IMR-90 (cell line): ENCODE data around the gene SLC6A9. TPM values are rescaled to one million over a fixed set of nuclear protein-coding genes. Genes with fewer than 3 reads are reported as not detected.

Source experiments
- ATAC-seq: fragments of 200-7000 bp; cut with Tn5 transposase; 2 replicates; pipeline ENCODE4 v1.9.1; 2020; ENCODE audit warnings: low read depth, mild to moderate bottlenecking, moderate library complexity
- BruUV-seq: library from RNA; stranded (reverse); fragments of 400-500 nt; replicated peaks from 2 replicates; lab custom pipeline; 2021; lab: Mats Ljungman, UMichigan
- CTCF ChIA-PET: fragments of 300-600 bp; formaldehyde crosslinking; extraction: SDS; loops from one replicate; lab custom pipeline; 2021; ENCODE audit warnings: antibody characterized with exemption; lab: Yijun Ruan, JAX
- POLR2A ChIA-PET: fragments of 300-600 bp; sonication (Branson Sonifier 250); formaldehyde crosslinking; loops from one replicate; lab custom pipeline; 2022; ENCODE audit warnings: antibody characterized with exemption; ENCODE audit not compliant: unreplicated experiment; lab: Charles Lee
- DNase-seq: peaks from one replicate; pipeline ENCODE4 v3.0.0; 2013
- H2AFZ ChIP-seq: replicated peaks from 2 replicates; pipeline ENCODE3; 2013; ENCODE audit warnings: low read length, mild to moderate bottlenecking; ENCODE audit not compliant: poor library complexity
- H2AK5ac ChIP-seq: 2 replicates; pipeline ENCODE4 v1.6.1; 2013; ENCODE audit warnings: low read depth, low read length, inconsistent platforms
- H2AK9ac ChIP-seq: replicated peaks from 2 replicates; pipeline ENCODE3; 2013; ENCODE audit warnings: mild to moderate bottlenecking, low read depth, low read length, moderate library complexity; ENCODE audit not compliant: poor library complexity
- H2BK120ac ChIP-seq: 2 replicates; pipeline ENCODE4 v1.6.1; 2013; ENCODE audit warnings: low read depth, low read length, inconsistent platforms
- H2BK15ac ChIP-seq: 3 replicates; pipeline ENCODE4 v1.6.1; 2013; ENCODE audit warnings: low read depth, low read length, inconsistent platforms
- H2BK20ac ChIP-seq: 2 replicates; pipeline ENCODE4 v1.6.1; 2013; ENCODE audit warnings: low read depth, mild to moderate bottlenecking, inconsistent platforms, low read length, moderate library complexity
- H2BK5ac ChIP-seq: 2 replicates; pipeline ENCODE4 v1.6.1; 2013; ENCODE audit warnings: mild to moderate bottlenecking, low read depth, low read length, inconsistent platforms; ENCODE audit not compliant: poor library complexity, severe bottlenecking
- H3K14ac ChIP-seq: replicated peaks from 2 replicates; pipeline ENCODE4 v1.6.1; 2013; ENCODE audit warnings: low read depth, low read length, inconsistent platforms
- H3K18ac ChIP-seq: 2 replicates; pipeline ENCODE4 v1.6.1; 2013; ENCODE audit warnings: low read depth, low read length, control low read depth
- H3K23ac ChIP-seq: 2 replicates; pipeline ENCODE4 v1.6.1; 2013; ENCODE audit warnings: low read depth, low read length, inconsistent platforms
- H3K27ac ChIP-seq: 2 replicates; pipeline ENCODE4 v1.5.1; 2013; ENCODE audit warnings: mild to moderate bottlenecking, control low read depth, low read length; ENCODE audit not compliant: insufficient read depth
- H3K27me3 ChIP-seq: 2 replicates; pipeline ENCODE4 v1.6.1; 2013; ENCODE audit warnings: low read length; ENCODE audit not compliant: control insufficient read depth, insufficient read depth
- H3K36me3 ChIP-seq: 2 replicates; pipeline ENCODE4 v1.6.1; 2013; ENCODE audit warnings: low read length, mixed read lengths; ENCODE audit not compliant: control insufficient read depth, insufficient read depth
- H3K4ac ChIP-seq: 2 replicates; pipeline ENCODE4 v1.6.1; 2013; ENCODE audit warnings: low read depth, low read length, inconsistent platforms
- H3K4me1 ChIP-seq: 2 replicates; pipeline ENCODE4 v1.6.1; 2013; ENCODE audit warnings: low read length, mixed read lengths; ENCODE audit not compliant: control insufficient read depth, insufficient read depth
- H3K4me2 ChIP-seq: 2 replicates; pipeline ENCODE4 v1.6.1; 2013; ENCODE audit warnings: low read depth, mild to moderate bottlenecking, control low read depth, low read length, moderate library complexity
- H3K4me3 ChIP-seq: 2 replicates; pipeline ENCODE4 v1.5.1; 2013; ENCODE audit warnings: low read depth, mild to moderate bottlenecking, control low read depth, low read length, moderate library complexity; ENCODE audit not compliant: insufficient read depth
- H3K56ac ChIP-seq: 2 replicates; pipeline ENCODE4 v1.6.1; 2013; ENCODE audit warnings: low read length, inconsistent platforms; ENCODE audit not compliant: insufficient read depth; ENCODE audit errors: extremely low read depth
- H3K79me1 ChIP-seq, 2 experiments: 2 replicates each; pipeline ENCODE4 v1.6.1; 2013; ENCODE audit warnings: low read length in 2 of 2, inconsistent platforms in 1 of 2, low read depth in 1 of 2
- H3K9ac ChIP-seq: 2 replicates; pipeline ENCODE4 v1.6.1; 2013; ENCODE audit warnings: low read depth, low read length, control low read depth
- H3K9me1 ChIP-seq: 2 replicates; pipeline ENCODE4 v1.6.1; 2013; ENCODE audit warnings: low read length, inconsistent platforms; ENCODE audit not compliant: insufficient read depth
- H3K9me3 ChIP-seq: 2 replicates; pipeline ENCODE4 v1.6.1; 2013; ENCODE audit warnings: low read length; ENCODE audit not compliant: control insufficient read depth, insufficient read depth
- H4K20me1 ChIP-seq: 2 replicates; pipeline ENCODE4 v1.6.1; 2013; ENCODE audit warnings: low read length, inconsistent platforms; ENCODE audit not compliant: insufficient read depth
- H4K5ac ChIP-seq: 2 replicates; pipeline ENCODE4 v1.6.1; 2013; ENCODE audit warnings: mild to moderate bottlenecking, low read depth, low read length, control low read depth
- H4K8ac ChIP-seq, 2 experiments: 2 replicates each; pipeline ENCODE4 v1.6.1; 2013; ENCODE audit warnings: low read depth in 2 of 2, low read length in 2 of 2, control low read depth in 1 of 2, inconsistent platforms in 1 of 2
- H4K91ac ChIP-seq: 2 replicates; pipeline ENCODE4 v1.6.1; 2013; ENCODE audit warnings: low read depth, low read length, inconsistent platforms; ENCODE audit not compliant: insufficient read depth
- BHLHE40 ChIP-seq: fragments of 150-350 bp; IDR thresholded peaks from 2 replicates; pipeline ENCODE4 v1.6.1; 2016; ENCODE audit warnings: mild to moderate bottlenecking, low read depth, low read length
- CEBPB ChIP-seq: IDR thresholded peaks from 2 replicates; pipeline ENCODE4 v1.6.1; 2012; ENCODE audit warnings: low read depth, low read length, improper control_type of control experiment
- CHD1 ChIP-seq: IDR thresholded peaks from 2 replicates; pipeline ENCODE4 v1.6.1; 2012; ENCODE audit warnings: low read depth, low read length, improper control_type of control experiment
- FOS ChIP-seq: fragments of 150-350 bp; IDR thresholded peaks from 2 replicates; pipeline ENCODE4 v1.6.1; 2016; ENCODE audit warnings: low read depth, low read length
- MAFK ChIP-seq: IDR thresholded peaks from 2 replicates; pipeline ENCODE4 v1.6.1; 2012; ENCODE audit warnings: low read depth, low read length, improper control_type of control experiment
- MAZ ChIP-seq: IDR thresholded peaks from 2 replicates; pipeline ENCODE4 v1.6.1; 2012; ENCODE audit warnings: low read depth, mild to moderate bottlenecking, low read length, improper control_type of control experiment, moderate library complexity, borderline replicate concordance
- MXI1 ChIP-seq: IDR thresholded peaks from 2 replicates; pipeline ENCODE4 v1.6.1; 2012; ENCODE audit warnings: low read depth, mild to moderate bottlenecking, low read length, moderate library complexity, borderline replicate concordance
- NFE2L2 ChIP-seq: fragments of 150-350 bp; IDR thresholded peaks from 2 replicates; pipeline ENCODE4 v1.6.1; 2016; ENCODE audit warnings: low read depth, mild to moderate bottlenecking, low read length
- POLR2A ChIP-seq: IDR thresholded peaks from 2 replicates; pipeline ENCODE4 v1.6.1; 2012; ENCODE audit warnings: mild to moderate bottlenecking, low read depth, low read length
- RAD21 ChIP-seq: IDR thresholded peaks from 2 replicates; pipeline ENCODE4 v1.6.1; 2012; ENCODE audit warnings: low read length, improper control_type of control experiment
- RCOR1 ChIP-seq: IDR thresholded peaks from 2 replicates; pipeline ENCODE4 v1.6.1; 2012; ENCODE audit warnings: mild to moderate bottlenecking, low read length, improper control_type of control experiment; ENCODE audit not compliant: insufficient replicate concordance
- RFX5 ChIP-seq: IDR thresholded peaks from 2 replicates; pipeline ENCODE4 v1.8.0; 2012; ENCODE audit warnings: low read depth, mild to moderate bottlenecking, low read length, moderate library complexity
- SMC3 ChIP-seq: fragments of 150-350 bp; IDR thresholded peaks from 2 replicates; pipeline ENCODE4 v1.6.1; 2016; ENCODE audit warnings: low read depth, mild to moderate bottlenecking, antibody characterized with exemption, low read length, moderate library complexity
- WGBS, 2 experiments: methylation state at CpG; one replicate each; pipeline versions ENCODE4 v1.1.5 to v1.1.7; 2013; ENCODE audit warnings: missing lambda C conversion rate in 2 of 2; ENCODE audit not compliant: insufficient read length in 1 of 2; ENCODE audit errors: extremely low coverage in 2 of 2; 5-methylcytosine and 5-hydroxymethylcytosine counted together
- dilution Hi-C: fragments of 300-500 bp; cut with HindIII; formaldehyde crosslinking; loops from one replicate; pipeline ENCODE4 v1.14.3; 2018; ENCODE audit warnings: low sequenced_read_pairs; ENCODE audit not compliant: unreplicated experiment
- in situ Hi-C: fragments of 300-500 bp; cut with MboI; formaldehyde crosslinking; loops from 3 replicates; pipeline ENCODE4 v1.14.3; 2019; ENCODE audit warnings: low sequenced_read_pairs, inconsistent platforms, mixed read lengths
- intact Hi-C: fragments of 100-400 bp; cut with micrococcal nuclease; formaldehyde crosslinking; loops from 2 replicates; pipeline ENCODE4 v1.10.0; 2022
- polyA plus RNA-seq, 3 experiments: library from polyadenylated mRNA; depleted of rRNA; stranded (reverse); fragments of >200 nt; gene quantifications; 2 replicates each; pipeline ENCODE4 v1.2.3, GENCODE V29; 2012; ENCODE audit warnings: low replicate concordance in 1 of 3
- total RNA-seq: library from RNA; depleted of rRNA; stranded (reverse); fragments of >200 nt; gene quantifications from 2 replicates; pipeline ENCODE4 v1.2.3, GENCODE V29; 2012
- TF ChIP-seq, protein P1 (sequence below): fragments of 150-350 bp; IDR thresholded peaks from 2 replicates; pipeline ENCODE4 v1.6.1; 2017; ENCODE audit warnings: mild to moderate bottlenecking, antibody characterized with exemption, low read length, low read depth
- TF ChIP-seq, protein P2 (sequence below): conservative IDR thresholded peaks from 2 replicates; pipeline ENCODE4 v1.5.1; 2012; ENCODE audit warnings: mild to moderate bottlenecking, low read depth, low read length, improper control_type of control experiment
- TF ChIP-seq, protein P3 (sequence below): fragments of 150-350 bp; IDR thresholded peaks from 2 replicates; pipeline ENCODE4 v1.6.1; 2016; ENCODE audit warnings: low read depth, mild to moderate bottlenecking, low read length, moderate library complexity, borderline replicate concordance

The SLC6A9 gene
- total and polyA plus RNA-seq, 2 of the 4 experiments (the other 2 are of a cell fraction), result 2.0 to 6.6 TPM

DNA sequence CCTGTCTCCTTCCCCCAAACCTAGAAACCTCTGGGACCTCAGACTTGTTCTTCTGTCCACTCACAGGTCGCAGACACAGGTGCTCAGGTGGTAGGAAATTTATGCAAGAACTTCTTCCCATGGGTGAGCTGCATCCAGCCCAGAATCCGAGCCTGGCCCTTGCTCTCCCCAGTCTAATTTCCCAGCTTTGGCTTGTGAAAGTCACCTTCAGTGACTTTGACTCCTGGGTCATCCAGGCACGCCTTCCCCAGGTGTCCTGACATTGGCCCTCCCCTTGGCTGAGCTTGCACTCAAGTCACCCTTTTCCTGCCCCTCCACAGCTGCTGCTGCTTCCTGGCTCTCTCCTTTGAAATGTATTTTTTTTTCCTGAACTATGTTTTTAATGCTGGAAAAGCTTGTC lies 77.9 kb downstream of the SLC6A9 start:
- no peak for DNase-seq

More for the DNA sequence above, 77.9 kb downstream of the SLC6A9 start:
- Histone ChIP-seq H4K5ac (no peak overlapping the region), H2AFZ (no peak overlapping the region), H3K36me3 (peaks cover 18% of the 10 kb centered on the region), H2BK120ac (no peak overlapping the region), H3K4ac (no peak overlapping the region), H3K18ac (no peak overlapping the region), H2AK5ac (no peak overlapping the region), H4K91ac (no peak overlapping the region), H3K56ac (no peak overlapping the region), H3K4me1 (peaks cover under 1% of the 10 kb centered on the region; the same call in 1 of the 2 replicates), H3K27ac (no peak overlapping the region), H2BK15ac (no peak overlapping the region), H3K4me2 (no peak overlapping the region), H3K9me3 (no peaks in the 10 kb centered on the region), H4K8ac (no peak overlapping the region), H3K14ac (no peak overlapping the region), H2BK5ac (no peak overlapping the region), H3K79me1 (peaks cover 26 to 38% of the 10 kb centered on the region in 2 experiments), H3K4me3 (no peak overlapping the region), H2AK9ac (no peak overlapping the region), H3K9me1 (peaks cover 8% of the 10 kb centered on the region; the same call in 1 of the 2 replicates), H2BK20ac (no peak overlapping the region), H3K9ac (no peak overlapping the region), H3K27me3 (no peaks in the 10 kb centered on the region), H4K20me1 (peaks cover 21% of the 10 kb centered on the region), H3K23ac (no peak overlapping the region)
- 69% methylated on average over 2 of the region's 3 CpGs; no CpG with 5 or more reads in 1 of the 2 experiments for WGBS, 2 experiments
- no peak for TF ChIP-seq CEBPB
- no peak for TF ChIP-seq NFE2L2
- no peak for TF ChIP-seq POLR2A
- TF ChIP-seq SMC3, result no peak
- TF ChIP-seq MAZ, result no peak
- TF ChIP-seq, protein P1, sequence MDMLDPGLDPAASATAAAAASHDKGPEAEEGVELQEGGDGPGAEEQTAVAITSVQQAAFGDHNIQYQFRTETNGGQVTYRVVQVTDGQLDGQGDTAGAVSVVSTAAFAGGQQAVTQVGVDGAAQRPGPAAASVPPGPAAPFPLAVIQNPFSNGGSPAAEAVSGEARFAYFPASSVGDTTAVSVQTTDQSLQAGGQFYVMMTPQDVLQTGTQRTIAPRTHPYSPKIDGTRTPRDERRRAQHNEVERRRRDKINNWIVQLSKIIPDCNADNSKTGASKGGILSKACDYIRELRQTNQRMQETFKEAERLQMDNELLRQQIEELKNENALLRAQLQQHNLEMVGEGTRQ, result no peak
- TF ChIP-seq, protein P2, sequence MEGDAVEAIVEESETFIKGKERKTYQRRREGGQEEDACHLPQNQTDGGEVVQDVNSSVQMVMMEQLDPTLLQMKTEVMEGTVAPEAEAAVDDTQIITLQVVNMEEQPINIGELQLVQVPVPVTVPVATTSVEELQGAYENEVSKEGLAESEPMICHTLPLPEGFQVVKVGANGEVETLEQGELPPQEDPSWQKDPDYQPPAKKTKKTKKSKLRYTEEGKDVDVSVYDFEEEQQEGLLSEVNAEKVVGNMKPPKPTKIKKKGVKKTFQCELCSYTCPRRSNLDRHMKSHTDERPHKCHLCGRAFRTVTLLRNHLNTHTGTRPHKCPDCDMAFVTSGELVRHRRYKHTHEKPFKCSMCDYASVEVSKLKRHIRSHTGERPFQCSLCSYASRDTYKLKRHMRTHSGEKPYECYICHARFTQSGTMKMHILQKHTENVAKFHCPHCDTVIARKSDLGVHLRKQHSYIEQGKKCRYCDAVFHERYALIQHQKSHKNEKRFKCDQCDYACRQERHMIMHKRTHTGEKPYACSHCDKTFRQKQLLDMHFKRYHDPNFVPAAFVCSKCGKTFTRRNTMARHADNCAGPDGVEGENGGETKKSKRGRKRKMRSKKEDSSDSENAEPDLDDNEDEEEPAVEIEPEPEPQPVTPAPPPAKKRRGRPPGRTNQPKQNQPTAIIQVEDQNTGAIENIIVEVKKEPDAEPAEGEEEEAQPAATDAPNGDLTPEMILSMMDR, result no peak
- no peak for TF ChIP-seq BHLHE40
- TF ChIP-seq RCOR1, result no peak
- TF ChIP-seq, protein P3, sequence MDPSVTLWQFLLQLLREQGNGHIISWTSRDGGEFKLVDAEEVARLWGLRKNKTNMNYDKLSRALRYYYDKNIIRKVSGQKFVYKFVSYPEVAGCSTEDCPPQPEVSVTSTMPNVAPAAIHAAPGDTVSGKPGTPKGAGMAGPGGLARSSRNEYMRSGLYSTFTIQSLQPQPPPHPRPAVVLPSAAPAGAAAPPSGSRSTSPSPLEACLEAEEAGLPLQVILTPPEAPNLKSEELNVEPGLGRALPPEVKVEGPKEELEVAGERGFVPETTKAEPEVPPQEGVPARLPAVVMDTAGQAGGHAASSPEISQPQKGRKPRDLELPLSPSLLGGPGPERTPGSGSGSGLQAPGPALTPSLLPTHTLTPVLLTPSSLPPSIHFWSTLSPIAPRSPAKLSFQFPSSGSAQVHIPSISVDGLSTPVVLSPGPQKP, result no peak
- TF ChIP-seq RAD21, result no peak
- no peak for TF ChIP-seq RFX5
- no peak for TF ChIP-seq FOS
- no peak for TF ChIP-seq CHD1
- no peak for TF ChIP-seq MAFK
- no peak for TF ChIP-seq MXI1
- intact Hi-C loops, result no loop called here
- in situ Hi-C loops, result loop anchor here (25.0 kb wide), 1 partner anchor 416 kb away; the partner anchor contains the start of gene PTPRF
- CTCF ChIA-PET, result no interaction called here
- ATAC-seq, result no peak
- dilution Hi-C loops, result no loop called here
- BruUV-seq, result no TSS peak
- POLR2A ChIA-PET, result no interaction called here
